Mesenchymal stem cell (in vitro differentiated cells and primary cell): Measurements from ENCODE around the gene LIPC.

Source experiments
- DNase-seq: peaks from one replicate; pipeline ENCODE4 v3.0.0-alpha.2; 2013
- H2AFZ ChIP-seq: one replicate; pipeline ENCODE4 v1.6.1; 2013; ENCODE audit warnings: low read depth, mild to moderate bottlenecking, control low read depth, inconsistent platforms, low read length, moderate library complexity
- H2AK5ac ChIP-seq: 2 replicates; pipeline ENCODE4 v1.6.1; 2013; ENCODE audit warnings: low read length, moderate library complexity, mild to moderate bottlenecking, inconsistent platforms; ENCODE audit not compliant: severe bottlenecking
- H2BK120ac ChIP-seq: one replicate; pipeline ENCODE4 v1.6.1; 2013; ENCODE audit warnings: low read depth, mild to moderate bottlenecking, inconsistent platforms, low read length, moderate library complexity
- H2BK12ac ChIP-seq, 2 experiments: one replicate each; pipeline ENCODE4 v1.6.1; 2013; ENCODE audit warnings: inconsistent platforms in 2 of 2, low read length in 2 of 2, mild to moderate bottlenecking in 2 of 2, moderate library complexity in 2 of 2, control low read depth in 1 of 2
- H2BK15ac ChIP-seq: one replicate; pipeline ENCODE4 v1.6.1; 2013; ENCODE audit warnings: mild to moderate bottlenecking, low read depth, inconsistent platforms; ENCODE audit not compliant: poor library complexity, severe bottlenecking
- H2BK5ac ChIP-seq: 2 replicates; pipeline ENCODE4 v1.6.1; 2013; ENCODE audit warnings: low read depth, mild to moderate bottlenecking, low read length, control low read depth, inconsistent platforms; ENCODE audit not compliant: poor library complexity, severe bottlenecking
- H3K14ac ChIP-seq, 2 experiments: one replicate each; pipeline ENCODE4 v1.6.1; 2013; ENCODE audit warnings: inconsistent platforms in 2 of 2, low read length in 2 of 2, control low read depth in 1 of 2, mild to moderate bottlenecking in 1 of 2, moderate library complexity in 1 of 2
- H3K18ac ChIP-seq, 2 experiments: one replicate each; pipeline ENCODE4 v1.6.1; 2013; ENCODE audit warnings: inconsistent platforms in 2 of 2, low read length in 2 of 2, control low read depth in 1 of 2, low read depth in 1 of 2, mild to moderate bottlenecking in 1 of 2
- H3K23ac ChIP-seq, 2 experiments: one replicate each; pipeline ENCODE4 v1.6.1; 2013; ENCODE audit warnings: inconsistent platforms in 2 of 2, low read length in 2 of 2, mild to moderate bottlenecking in 2 of 2, moderate library complexity in 2 of 2, control low read depth in 1 of 2
- H3K27ac ChIP-seq: 2 replicates; pipeline ENCODE4 v1.5.1; 2013; ENCODE audit warnings: mild to moderate bottlenecking, moderate library complexity, low read length, control low read depth, inconsistent platforms; ENCODE audit not compliant: poor library complexity, severe bottlenecking
- H3K27me3 ChIP-seq, 2 experiments: 2 replicates each; pipeline versions ENCODE4 v1.6.1 to v1.7.0; 2013; ENCODE audit warnings: low read length in 2 of 2, mild to moderate bottlenecking in 2 of 2, moderate library complexity in 2 of 2, control low read depth in 1 of 2, inconsistent platforms in 1 of 2; ENCODE audit not compliant: control insufficient read depth in 1 of 2, insufficient read depth in 1 of 2
- H3K36me3 ChIP-seq, 2 experiments: 2 replicates each; pipeline versions ENCODE4 v1.6.1 to v1.7.0; 2013; ENCODE audit warnings: low read length in 2 of 2, control low read depth in 1 of 2, inconsistent platforms in 1 of 2, low read depth in 1 of 2, mild to moderate bottlenecking in 1 of 2; ENCODE audit not compliant: insufficient read depth in 2 of 2, control insufficient read depth in 1 of 2
- H3K4ac ChIP-seq, 2 experiments: one replicate each; pipeline ENCODE4 v1.6.1; 2013; ENCODE audit warnings: inconsistent platforms in 2 of 2, low read length in 2 of 2, mild to moderate bottlenecking in 2 of 2, moderate library complexity in 2 of 2, control low read depth in 1 of 2, low read depth in 1 of 2
- H3K4me1 ChIP-seq: 2 replicates; pipeline ENCODE4 v1.6.1; 2013; ENCODE audit warnings: low read depth, low read length, control low read depth; ENCODE audit not compliant: control insufficient read depth, insufficient read depth
- H3K4me2 ChIP-seq: 2 replicates; pipeline ENCODE4 v1.6.1; 2013; ENCODE audit warnings: low read length, mild to moderate bottlenecking, inconsistent platforms; ENCODE audit not compliant: poor library complexity, severe bottlenecking
- H3K4me3 ChIP-seq, 2 experiments: 2 replicates each; pipeline versions ENCODE4 v1.5.1 to v1.7.0; 2013; ENCODE audit warnings: low read length in 2 of 2, mild to moderate bottlenecking in 2 of 2, control low read depth in 1 of 2, low read depth in 1 of 2; ENCODE audit not compliant: insufficient read depth in 1 of 2
- H3K79me1 ChIP-seq: replicated peaks from 2 replicates; pipeline ENCODE4 v1.6.1; 2013; ENCODE audit warnings: mild to moderate bottlenecking, control low read depth, low read length, inconsistent platforms; ENCODE audit not compliant: poor library complexity, severe bottlenecking
- H3K9ac ChIP-seq: 2 replicates; pipeline ENCODE4 v1.7.0; 2013; ENCODE audit warnings: mild to moderate bottlenecking, low read length, moderate library complexity
- H3K9me3 ChIP-seq: 2 replicates; pipeline ENCODE4 v1.7.0; 2013; ENCODE audit warnings: mild to moderate bottlenecking, low read length; ENCODE audit not compliant: control insufficient read depth
- H4K8ac ChIP-seq: one replicate; pipeline ENCODE4 v1.6.1; 2013; ENCODE audit warnings: inconsistent platforms, mild to moderate bottlenecking, low read length, moderate library complexity
- H4K91ac ChIP-seq: one replicate; pipeline ENCODE4 v1.6.1; 2013; ENCODE audit warnings: mild to moderate bottlenecking, low read length, inconsistent platforms
- WGBS: methylation state at CpG from one replicate; pipeline ENCODE4 v1.1.7; 2013; ENCODE audit warnings: mixed read lengths; 5-methylcytosine and 5-hydroxymethylcytosine counted together

The LIPC gene

DNA sequence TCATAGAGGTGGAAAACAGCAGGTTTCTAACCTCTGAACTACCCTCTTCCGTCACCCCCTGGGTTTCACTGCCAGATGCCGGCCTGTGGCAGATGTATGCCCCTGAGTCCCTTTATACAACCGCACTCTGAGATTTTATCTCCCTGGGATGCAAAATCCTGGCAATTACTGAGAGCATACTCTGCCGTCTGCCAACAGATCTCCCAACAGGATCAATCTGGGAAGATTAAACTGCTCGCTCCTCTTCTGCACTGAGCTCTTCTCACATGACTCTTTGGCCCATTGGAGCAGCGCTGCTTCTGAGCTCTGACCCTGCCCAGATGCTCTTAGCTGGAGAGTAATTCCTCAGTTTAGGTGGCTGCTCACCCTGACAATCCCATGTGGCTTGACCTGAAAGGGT lies 133.2 kb downstream of the LIPC start:
- Histone ChIP-seq H2AK5ac (no peak overlapping the region), H4K8ac (no peak overlapping the region), H2BK12ac (no peak overlapping the region), H3K14ac (no peak overlapping the region), H3K4ac (no peak overlapping the region), H2AFZ (no peak overlapping the region), H3K27me3 (no peaks in the 10 kb centered on the region), H3K36me3 (no peaks in the 10 kb centered on the region), H2BK15ac (no peak overlapping the region), H3K4me1 (no peaks in the 10 kb centered on the region), H3K79me1 (no peaks in the 10 kb centered on the region), H3K27ac (no peak overlapping the region), H2BK120ac (no peak overlapping the region), H3K9ac (no peak overlapping the region), H3K9me3 (peaks cover 3% of the 10 kb centered on the region), H3K4me3 (no peak overlapping the region), H3K18ac (no peak overlapping the region), H4K91ac (no peak overlapping the region), H3K4me2 (no peak overlapping the region), H3K23ac (no peak overlapping the region), H2BK5ac (no peak overlapping the region)
- no peak for DNase-seq
- 86% methylated on average over 5 of the region's 6 CpGs for WGBS

DNA sequence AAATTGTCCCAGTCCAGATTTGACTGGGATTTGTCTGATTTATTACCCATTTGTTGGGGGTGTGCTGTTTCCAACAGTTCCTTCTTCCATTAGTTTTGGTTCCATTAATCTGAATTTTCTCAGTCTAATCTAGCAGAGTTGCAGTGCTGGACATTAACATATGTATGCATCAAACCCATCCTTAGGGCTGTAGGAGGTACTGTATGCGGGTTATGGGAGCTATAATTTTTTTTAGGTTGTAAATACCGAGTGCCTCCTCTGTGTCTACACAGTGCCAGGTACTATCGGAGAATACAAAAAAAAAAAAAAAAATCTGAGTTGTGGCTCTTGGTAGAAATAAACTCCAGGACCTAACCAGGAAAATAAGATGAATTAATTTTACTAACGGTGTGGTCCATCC lies 133.8 kb downstream of the LIPC start:
- Histone ChIP-seq H3K27ac (no peak overlapping the region), H2BK5ac (no peak overlapping the region), H3K4me1 (no peaks in the 10 kb centered on the region), H3K4me3 (no peak overlapping the region), H2AFZ (no peak overlapping the region), H3K9me3 (peaks cover 3% of the 10 kb centered on the region), H4K8ac (no peak overlapping the region), H2BK120ac (no peak overlapping the region), H2AK5ac (no peak overlapping the region), H3K4ac (no peak overlapping the region), H4K91ac (no peak overlapping the region), H2BK15ac (no peak overlapping the region), H3K36me3 (no peaks in the 10 kb centered on the region), H3K27me3 (no peaks in the 10 kb centered on the region), H3K79me1 (no peaks in the 10 kb centered on the region), H2BK12ac (no peak overlapping the region), H3K18ac (no peak overlapping the region), H3K23ac (no peak overlapping the region), H3K14ac (no peak overlapping the region), H3K9ac (no peak overlapping the region), H3K4me2 (no peak overlapping the region)
- DNase-seq = no peak
- 76% methylated on average over 4 of the region's 4 CpGs for WGBS

GRCh38 chr15:58566029-58566428 lies 134.2 kb downstream of the LIPC start:
- DNase-seq = no peak
- H3K4me3 ChIP-seq = no peak overlapping the region

DNA sequence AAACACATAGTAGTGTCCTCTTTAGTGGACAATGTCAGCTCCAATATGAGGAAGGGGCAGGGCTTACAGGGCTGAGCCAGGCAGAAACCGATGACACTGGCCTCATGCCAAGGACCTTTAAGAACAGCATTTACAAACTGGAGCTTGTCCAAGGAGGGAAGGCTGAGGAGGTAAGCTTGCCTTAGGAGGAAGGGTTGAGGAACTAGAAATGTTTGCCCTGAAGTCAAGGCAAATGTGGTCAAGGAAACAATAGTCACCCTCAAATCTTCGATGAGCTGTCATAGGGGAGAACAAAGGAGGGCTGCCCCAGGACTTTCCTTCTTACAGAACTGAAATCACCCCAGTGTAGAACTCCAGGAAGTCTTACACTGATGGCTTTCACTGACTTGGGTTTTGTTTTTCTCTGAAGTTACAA lies 136.4 kb downstream of the LIPC start:
- Histone ChIP-seq H2AK5ac (no peak overlapping the region), H3K4me3 (no peak overlapping the region), H4K8ac (no peak overlapping the region), H3K36me3 (no peaks in the 10 kb centered on the region), H2BK12ac (peak overlapping the region in 1 of 2 experiments; percentile 80), H2BK15ac (no peak overlapping the region), H3K18ac (no peak overlapping the region), H3K4me1 (no peaks in the 10 kb centered on the region), H3K27ac (no peak overlapping the region), H3K23ac (no peak overlapping the region), H3K4ac (no peak overlapping the region), H4K91ac (no peak overlapping the region), H2BK120ac (no peak overlapping the region), H3K9me3 (peaks cover 3% of the 10 kb centered on the region), H2AFZ (peak overlapping the region; percentile 6), H2BK5ac (no peak overlapping the region), H3K4me2 (no peak overlapping the region), H3K79me1 (no peaks in the 10 kb centered on the region), H3K27me3 (no peaks in the 10 kb centered on the region), H3K14ac (no peak overlapping the region), H3K9ac (no peak overlapping the region)
- 68% methylated on average over 2 of the region's 2 CpGs for WGBS
- no peak for DNase-seq

More at GRCh38 chr15:58566029-58566428, 134.2 kb downstream of the LIPC start:
- Histone ChIP-seq H2BK120ac (no peak overlapping the region), H3K27me3 (no peaks in the 10 kb centered on the region), H3K27ac (no peak overlapping the region), H3K23ac (no peak overlapping the region), H3K4me1 (no peaks in the 10 kb centered on the region), H2BK15ac (no peak overlapping the region), H2AK5ac (no peak overlapping the region), H3K14ac (no peak overlapping the region), H3K9ac (no peak overlapping the region), H3K9me3 (peaks cover 3% of the 10 kb centered on the region), H2AFZ (no peak overlapping the region), H3K36me3 (no peaks in the 10 kb centered on the region), H2BK12ac (no peak overlapping the region), H3K18ac (no peak overlapping the region), H3K4me2 (no peak overlapping the region), H2BK5ac (no peak overlapping the region), H4K91ac (no peak overlapping the region), H3K4ac (no peak overlapping the region), H4K8ac (no peak overlapping the region), H3K79me1 (no peaks in the 10 kb centered on the region)
- WGBS = 87% methylated on average over 6 of the region's 6 CpGs
